ENCODE data around the gene PRKG1. TPM values are rescaled to one million over a fixed set of nuclear protein-coding genes. Genes with fewer than 3 reads are reported as not detected.

PRKG1 gene
- total RNA-seq, 1 experiment from 2014 or later, result 10.4 TPM

DNA sequence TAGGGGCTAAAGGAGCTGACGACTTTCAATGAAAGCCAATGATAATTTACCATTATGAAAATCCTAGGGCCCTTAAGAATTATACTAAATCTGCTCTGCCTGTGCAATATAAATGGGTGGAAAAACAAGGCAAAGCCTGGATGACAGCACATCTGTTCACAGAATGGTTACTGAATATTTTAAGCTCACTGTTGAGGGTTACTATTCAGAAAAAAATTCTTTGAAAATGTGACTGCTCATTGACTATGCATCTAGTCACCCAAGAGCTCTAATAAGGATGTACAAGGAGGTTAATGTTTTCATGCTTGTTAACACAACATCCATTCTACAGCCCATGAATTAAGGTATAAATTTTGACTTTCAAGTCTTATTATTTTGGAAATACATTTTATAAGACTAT is 1248.6 kb downstream of the PRKG1 start:
- no peak overlapping the region for H4K8ac ChIP-seq (replicated peaks; ENCODE audit: insufficient read length, low read depth, low read length)
- no peak overlapping the region for H2BK15ac ChIP-seq (ENCODE audit: low read depth, low read length)
- no peaks in the 10 kb centered on the region for H3K4me1 Mint-ChIP-seq
- no peaks in the 10 kb centered on the region for H3K23me2 ChIP-seq (ENCODE audit: insufficient read length, low read depth, low read length, poor library complexity, severe bottlenecking)
- H3K9me3 ChIP-seq (ENCODE audit: control insufficient read depth, low read depth, low read length), result no peaks in the 10 kb centered on the region
- no peak overlapping the region for H4K91ac ChIP-seq (ENCODE audit: insufficient read length, low read depth, low read length)
- H3K79me2 ChIP-seq (ENCODE audit: insufficient read depth, low read length), result no peaks in the 10 kb centered on the region
- H2BK12ac ChIP-seq (ENCODE audit: insufficient read length, low read depth, low read length), result no peak overlapping the region
- H3K27ac Mint-ChIP-seq, result no peak overlapping the region
- H3K23ac ChIP-seq (ENCODE audit: insufficient read length, low read depth, low read length), result no peak overlapping the region
- no peak overlapping the region for H2AFZ ChIP-seq (ENCODE audit: low read length)
- WGBS (ENCODE audit: extremely low coverage, insufficient read length, low lambda C conversion rate), result no CpG with 5 or more reads among the region's 1 CpG
- H3K27ac ChIP-seq (ENCODE audit: insufficient read length, low read depth, low read length), result no peak overlapping the region
- peaks cover 10% of the 10 kb centered on the region for H3K27me3 Mint-ChIP-seq (ENCODE audit: low read depth)
- no peak overlapping the region for H2AK5ac ChIP-seq (ENCODE audit: insufficient read length, low read length)
- H3K27me3 ChIP-seq (ENCODE audit: insufficient read depth, low read length), result no peaks in the 10 kb centered on the region
- no peak overlapping the region for H3T11ph ChIP-seq (ENCODE audit: low read length)
- no peak overlapping the region for H3K56ac ChIP-seq (ENCODE audit: insufficient read length, low read depth, low read length)
- H2BK5ac ChIP-seq (ENCODE audit: insufficient read length, low read length), result no peak overlapping the region
- no peak overlapping the region for H3K18ac ChIP-seq (ENCODE audit: insufficient read length, low read depth, low read length)
- TF ChIP-seq, protein P1, sequence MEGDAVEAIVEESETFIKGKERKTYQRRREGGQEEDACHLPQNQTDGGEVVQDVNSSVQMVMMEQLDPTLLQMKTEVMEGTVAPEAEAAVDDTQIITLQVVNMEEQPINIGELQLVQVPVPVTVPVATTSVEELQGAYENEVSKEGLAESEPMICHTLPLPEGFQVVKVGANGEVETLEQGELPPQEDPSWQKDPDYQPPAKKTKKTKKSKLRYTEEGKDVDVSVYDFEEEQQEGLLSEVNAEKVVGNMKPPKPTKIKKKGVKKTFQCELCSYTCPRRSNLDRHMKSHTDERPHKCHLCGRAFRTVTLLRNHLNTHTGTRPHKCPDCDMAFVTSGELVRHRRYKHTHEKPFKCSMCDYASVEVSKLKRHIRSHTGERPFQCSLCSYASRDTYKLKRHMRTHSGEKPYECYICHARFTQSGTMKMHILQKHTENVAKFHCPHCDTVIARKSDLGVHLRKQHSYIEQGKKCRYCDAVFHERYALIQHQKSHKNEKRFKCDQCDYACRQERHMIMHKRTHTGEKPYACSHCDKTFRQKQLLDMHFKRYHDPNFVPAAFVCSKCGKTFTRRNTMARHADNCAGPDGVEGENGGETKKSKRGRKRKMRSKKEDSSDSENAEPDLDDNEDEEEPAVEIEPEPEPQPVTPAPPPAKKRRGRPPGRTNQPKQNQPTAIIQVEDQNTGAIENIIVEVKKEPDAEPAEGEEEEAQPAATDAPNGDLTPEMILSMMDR (conservative IDR thresholded peaks at IDR 0.05), result no peak
- H2BK20ac ChIP-seq (ENCODE audit: low read depth, low read length, poor library complexity, severe bottlenecking), result no peak overlapping the region
- H3K4ac ChIP-seq (ENCODE audit: low read depth, low read length), result no peak overlapping the region
- no peaks in the 10 kb centered on the region for H4K20me1 ChIP-seq (ENCODE audit: control insufficient read depth, insufficient read depth, insufficient read length)
- 0 out of 2 replicates have a peak, but pooled peaks cover 2% of the 10 kb centered on the region for H3K4me1 ChIP-seq (ENCODE audit: insufficient read depth, low read length)
- H3K4me2 ChIP-seq (ENCODE audit: insufficient read depth, insufficient read length, low read length), result no peak overlapping the region
- no peaks in the 10 kb centered on the region for H3K9me3 Mint-ChIP-seq
- no peaks in the 10 kb centered on the region for H3K36me3 Mint-ChIP-seq (ENCODE audit: insufficient read depth in 1 of 3, low read depth in 3 of 3)
- H3K4me3 Mint-ChIP-seq, result no peak overlapping the region
- no peak overlapping the region for H3K9ac ChIP-seq (ENCODE audit: extremely low read depth, insufficient read length, low read length)
- no peak for DNase-seq
- no peak overlapping the region for H4K5ac ChIP-seq (ENCODE audit: insufficient read length, low read depth, low read length)
- H3K79me1 ChIP-seq (ENCODE audit: insufficient read depth, low read depth, low read length, poor library complexity, severe bottlenecking), result no peaks in the 10 kb centered on the region
- H3K14ac ChIP-seq (ENCODE audit: insufficient read depth, low read length), result no peak overlapping the region
- no peak overlapping the region for H2BK120ac ChIP-seq (ENCODE audit: low read depth, low read length, poor library complexity, severe bottlenecking)

Data from H9 (cell line).